ENCODE results near the gene PLA2G2F.

DNA sequence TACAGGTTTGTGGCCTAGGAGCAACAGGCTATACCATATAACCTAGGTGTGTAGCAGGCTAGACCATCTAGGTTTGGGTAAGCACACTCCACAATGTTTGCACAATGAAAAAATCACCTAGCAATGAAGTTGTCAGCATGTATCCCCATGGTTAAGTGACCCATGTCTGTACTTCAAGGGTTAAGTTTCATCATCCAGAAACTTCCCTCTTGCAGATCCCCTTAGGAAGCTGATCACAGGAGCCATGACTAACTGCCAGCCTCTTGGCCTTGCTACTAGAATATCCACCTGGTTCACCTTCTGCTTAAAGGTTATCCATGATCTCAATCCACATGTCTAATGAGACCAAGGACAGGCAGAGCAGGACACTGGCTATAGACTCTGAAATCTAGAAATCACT lies 43.3 kb downstream of the PLA2G2F start:
- TF ChIP-seq, protein P1, sequence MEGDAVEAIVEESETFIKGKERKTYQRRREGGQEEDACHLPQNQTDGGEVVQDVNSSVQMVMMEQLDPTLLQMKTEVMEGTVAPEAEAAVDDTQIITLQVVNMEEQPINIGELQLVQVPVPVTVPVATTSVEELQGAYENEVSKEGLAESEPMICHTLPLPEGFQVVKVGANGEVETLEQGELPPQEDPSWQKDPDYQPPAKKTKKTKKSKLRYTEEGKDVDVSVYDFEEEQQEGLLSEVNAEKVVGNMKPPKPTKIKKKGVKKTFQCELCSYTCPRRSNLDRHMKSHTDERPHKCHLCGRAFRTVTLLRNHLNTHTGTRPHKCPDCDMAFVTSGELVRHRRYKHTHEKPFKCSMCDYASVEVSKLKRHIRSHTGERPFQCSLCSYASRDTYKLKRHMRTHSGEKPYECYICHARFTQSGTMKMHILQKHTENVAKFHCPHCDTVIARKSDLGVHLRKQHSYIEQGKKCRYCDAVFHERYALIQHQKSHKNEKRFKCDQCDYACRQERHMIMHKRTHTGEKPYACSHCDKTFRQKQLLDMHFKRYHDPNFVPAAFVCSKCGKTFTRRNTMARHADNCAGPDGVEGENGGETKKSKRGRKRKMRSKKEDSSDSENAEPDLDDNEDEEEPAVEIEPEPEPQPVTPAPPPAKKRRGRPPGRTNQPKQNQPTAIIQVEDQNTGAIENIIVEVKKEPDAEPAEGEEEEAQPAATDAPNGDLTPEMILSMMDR (conservative IDR thresholded peaks at IDR 0.05), result no peak
- no peak for TF ChIP-seq EZH2 (IDR thresholded peaks at IDR 0.05; ENCODE audit: low read depth)

Data from PC-9 (cell line).